ENCODE data around the gene LMO1. TPM values are rescaled to one million over a fixed set of nuclear protein-coding genes. Genes with fewer than 3 reads are reported as not detected.

Gene LMO1
- polyA plus RNA-seq, 3 donors = not detected

GRCh38 chr11:8230178-8230859 lies 33.4 kb downstream of the LMO1 start:
- Histone ChIP-seq H2AFZ (ENCODE audit: insufficient read depth, low read depth, low read length, poor library complexity, severe bottlenecking) (no peak overlapping the region), H3K9me3 (replicated peaks in 1 of 2; ENCODE audit: control insufficient read depth in 1 of 2, insufficient read depth in 1 of 2, low read length in 2 of 2) (no peaks in the 10 kb centered on the region), H3K4me2 (replicated peaks; ENCODE audit: extremely low read depth, low read length, poor library complexity, severe bottlenecking) (no peak overlapping the region), H4K20me1 (ENCODE audit: insufficient read depth, low read length) (no peaks in the 10 kb centered on the region), H3K9ac (ENCODE audit: insufficient read depth, low read length, poor library complexity, severe bottlenecking) (no peak overlapping the region), H3K36me3 (replicated peaks in 1 of 2; ENCODE audit: control insufficient read depth in 1 of 2, insufficient read depth in 2 of 2, low read length in 2 of 2) (no peaks in the 10 kb centered on the region), H3K79me2 (ENCODE audit: insufficient read depth, low read length) (no peaks in the 10 kb centered on the region), H3K27ac (ENCODE audit: low read depth in 1 of 2, low read length in 2 of 2) (no peak overlapping the region), H3K4me1 (ENCODE audit: control insufficient read depth in 1 of 2, insufficient read depth in 2 of 2, low read length in 2 of 2) (no peaks in the 10 kb centered on the region), H3K27me3 (ENCODE audit: control insufficient read depth in 2 of 2, insufficient read depth in 2 of 2, low read length in 2 of 2) (no peaks in the 10 kb centered on the region), H3K4me3 (replicated peaks in 1 of 3; ENCODE audit: low read depth in 2 of 3, low read length in 3 of 3) (no peak overlapping the region)
- intact Hi-C loops (cut with micrococcal nuclease) = no loop called here
- H3K36me3 Mint-ChIP-seq = no peaks in the 10 kb centered on the region
- no peak overlapping the region for H3K4me3 Mint-ChIP-seq
- H3K27me3 Mint-ChIP-seq (ENCODE audit: low read depth in 3 of 3) = peaks cover 0 to 5% (median 2%) of the 10 kb centered on the region in 3 donors
- DNase-seq = no peak
- WGBS (ENCODE audit: insufficient coverage) = 96% methylated on average over 17 of the region's 22 CpGs
- H3K9me3 Mint-ChIP-seq = no peaks in the 10 kb centered on the region
- TF ChIP-seq, protein P1, sequence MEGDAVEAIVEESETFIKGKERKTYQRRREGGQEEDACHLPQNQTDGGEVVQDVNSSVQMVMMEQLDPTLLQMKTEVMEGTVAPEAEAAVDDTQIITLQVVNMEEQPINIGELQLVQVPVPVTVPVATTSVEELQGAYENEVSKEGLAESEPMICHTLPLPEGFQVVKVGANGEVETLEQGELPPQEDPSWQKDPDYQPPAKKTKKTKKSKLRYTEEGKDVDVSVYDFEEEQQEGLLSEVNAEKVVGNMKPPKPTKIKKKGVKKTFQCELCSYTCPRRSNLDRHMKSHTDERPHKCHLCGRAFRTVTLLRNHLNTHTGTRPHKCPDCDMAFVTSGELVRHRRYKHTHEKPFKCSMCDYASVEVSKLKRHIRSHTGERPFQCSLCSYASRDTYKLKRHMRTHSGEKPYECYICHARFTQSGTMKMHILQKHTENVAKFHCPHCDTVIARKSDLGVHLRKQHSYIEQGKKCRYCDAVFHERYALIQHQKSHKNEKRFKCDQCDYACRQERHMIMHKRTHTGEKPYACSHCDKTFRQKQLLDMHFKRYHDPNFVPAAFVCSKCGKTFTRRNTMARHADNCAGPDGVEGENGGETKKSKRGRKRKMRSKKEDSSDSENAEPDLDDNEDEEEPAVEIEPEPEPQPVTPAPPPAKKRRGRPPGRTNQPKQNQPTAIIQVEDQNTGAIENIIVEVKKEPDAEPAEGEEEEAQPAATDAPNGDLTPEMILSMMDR (IDR thresholded peaks at IDR 0.05) = no peak
- H3K4me1 Mint-ChIP-seq = peaks cover 5% of the 10 kb centered on the region
- H3K27ac Mint-ChIP-seq = peak overlapping the region in 1 of 7 donors; percentile 56

DNA sequence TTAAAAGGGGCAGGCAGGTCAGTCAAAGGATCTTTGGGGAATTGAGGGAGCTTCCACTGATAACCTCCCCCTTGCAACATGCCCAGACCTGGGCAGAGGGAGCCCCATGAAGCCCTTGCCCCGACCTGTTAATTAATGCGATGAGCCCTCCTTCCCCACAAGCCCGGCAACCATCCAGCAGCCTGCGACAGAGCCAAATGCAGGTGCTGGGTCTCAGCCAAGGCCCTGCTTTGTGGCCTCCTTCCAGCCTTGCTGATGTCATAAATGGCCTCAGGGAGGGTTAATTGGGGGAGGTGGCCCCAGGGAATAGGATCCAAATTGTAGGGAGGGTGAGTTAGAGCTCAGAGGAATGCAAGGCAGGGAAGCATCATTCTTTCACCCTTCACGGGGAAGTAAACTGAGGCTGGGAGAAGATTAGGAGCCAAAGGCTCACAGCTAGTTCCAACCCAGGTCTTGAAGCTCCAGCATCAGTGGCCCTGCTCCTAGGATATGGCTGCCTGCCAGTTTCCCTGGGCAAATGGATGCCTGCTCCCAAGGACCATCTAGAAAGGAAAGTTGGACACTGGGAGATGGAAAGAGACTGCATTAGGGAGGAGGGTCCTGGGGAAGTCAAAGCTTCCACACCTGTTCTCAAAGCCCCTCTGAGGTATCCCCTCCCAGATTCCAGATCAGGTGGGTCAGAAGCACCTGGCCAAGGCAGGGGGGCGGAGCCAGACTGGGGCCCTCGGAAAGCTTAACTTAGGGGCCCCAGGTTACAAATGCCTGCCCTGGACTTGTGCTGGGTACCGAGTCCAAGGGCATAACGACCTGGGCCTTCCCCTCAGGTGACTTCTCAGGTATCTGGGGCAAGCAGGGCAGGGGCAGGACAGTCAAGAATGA lies 34.1 kb downstream of the LMO1 start:
- no peak for DNase-seq

More for the DNA sequence above, 34.1 kb downstream of the LMO1 start:
- no peaks in the 10 kb centered on the region for H3K27me3 ChIP-seq (ENCODE audit: control insufficient read depth in 2 of 2, insufficient read depth in 2 of 2, low read length in 2 of 2)
- no peaks in the 10 kb centered on the region for H3K36me3 ChIP-seq (replicated peaks in 1 of 2; ENCODE audit: control insufficient read depth in 1 of 2, insufficient read depth in 2 of 2, low read length in 2 of 2)
- no peaks in the 10 kb centered on the region for H3K4me1 ChIP-seq (ENCODE audit: control insufficient read depth in 1 of 2, insufficient read depth in 2 of 2, low read length in 2 of 2)
- Mint-ChIP-seq H3K4me3 (no peak overlapping the region), H3K36me3 (no peaks in the 10 kb centered on the region), H3K27me3 (ENCODE audit: low read depth in 3 of 3) (peaks cover 5 to 6% (median 6%) of the 10 kb centered on the region in 3 donors), H3K27ac (no peak overlapping the region), H3K9me3 (no peaks in the 10 kb centered on the region), H3K4me1 (no peaks in the 10 kb centered on the region)
- H3K4me3 ChIP-seq (replicated peaks in 1 of 3; ENCODE audit: low read depth in 2 of 3, low read length in 3 of 3) = no peak overlapping the region
- TF ChIP-seq, protein P1 (IDR thresholded peaks at IDR 0.05) = no peak
- WGBS (ENCODE audit: insufficient coverage) = 99% methylated on average over 7 of the region's 9 CpGs
- H4K20me1 ChIP-seq (ENCODE audit: insufficient read depth, low read length) = no peaks in the 10 kb centered on the region
- H3K27ac ChIP-seq (ENCODE audit: low read depth in 1 of 2, low read length in 2 of 2) = no peak overlapping the region
- H3K9me3 ChIP-seq (replicated peaks in 1 of 2; ENCODE audit: control insufficient read depth in 1 of 2, insufficient read depth in 1 of 2, low read length in 2 of 2) = no peaks in the 10 kb centered on the region
- no peaks in the 10 kb centered on the region for H3K79me2 ChIP-seq (ENCODE audit: insufficient read depth, low read length)
- intact Hi-C loops (cut with micrococcal nuclease) = loop anchor here in 1 of 2 donors (5.0 kb wide), 1 partner anchor 33 kb away; the partner anchor contains the start of gene LMO1
- H3K9ac ChIP-seq (ENCODE audit: insufficient read depth, low read length, poor library complexity, severe bottlenecking) = no peak overlapping the region
- H2AFZ ChIP-seq (ENCODE audit: insufficient read depth, low read depth, low read length, poor library complexity, severe bottlenecking) = no peak overlapping the region
- no peak overlapping the region for H3K4me2 ChIP-seq (replicated peaks; ENCODE audit: extremely low read depth, low read length, poor library complexity, severe bottlenecking)

Measured in CD14-positive monocyte (primary cell).